ENCODE results near the gene LOXL3. TPM values are rescaled to one million over a fixed set of nuclear protein-coding genes. Genes with fewer than 3 reads are reported as not detected.

Gene LOXL3
- total RNA-seq, 1 experiment from 2014 or later: 29.0 TPM

GRCh38 chr2:74566076-74566753 is 12.5 kb upstream of the LOXL3 start:
- Histone ChIP-seq H3K14ac (ENCODE audit: insufficient read depth, low read length) (no peak overlapping the region), H3K18ac (ENCODE audit: insufficient read length, low read depth, low read length) (no peak overlapping the region), H3K4me1 (ENCODE audit: insufficient read depth, low read length) (no peaks in the 10 kb centered on the region), H4K20me1 (ENCODE audit: control insufficient read depth, insufficient read depth, insufficient read length) (no peaks in the 10 kb centered on the region), H3K4ac (ENCODE audit: low read depth, low read length) (no peak overlapping the region), H2AFZ (ENCODE audit: low read length) (no peak overlapping the region), H4K91ac (ENCODE audit: insufficient read length, low read depth, low read length) (no peak overlapping the region), H3K27me3 (ENCODE audit: insufficient read depth, low read length) (no peaks in the 10 kb centered on the region), H3K23ac (ENCODE audit: insufficient read length, low read depth, low read length) (no peak overlapping the region), H3K9ac (ENCODE audit: extremely low read depth, insufficient read length, low read length) (no peak overlapping the region), H3K56ac (ENCODE audit: insufficient read length, low read depth, low read length) (no peak overlapping the region), H3K9me3 (ENCODE audit: control insufficient read depth, low read depth, low read length) (no peaks in the 10 kb centered on the region), H4K8ac (replicated peaks; ENCODE audit: insufficient read length, low read depth, low read length) (no peak overlapping the region), H2BK12ac (ENCODE audit: insufficient read length, low read depth, low read length) (no peak overlapping the region), H2AK5ac (ENCODE audit: insufficient read length, low read length) (no peak overlapping the region), H4K5ac (ENCODE audit: insufficient read length, low read depth, low read length) (no peak overlapping the region), H2BK120ac (ENCODE audit: low read depth, low read length, poor library complexity, severe bottlenecking) (no peak overlapping the region), H3K79me2 (ENCODE audit: insufficient read depth, low read length) (no peaks in the 10 kb centered on the region), H3K79me1 (ENCODE audit: insufficient read depth, low read depth, low read length, poor library complexity, severe bottlenecking) (no peaks in the 10 kb centered on the region), H2BK5ac (ENCODE audit: insufficient read length, low read length) (no peak overlapping the region), H3K27ac (ENCODE audit: insufficient read length, low read depth, low read length) (no peak overlapping the region), H2BK20ac (ENCODE audit: low read depth, low read length, poor library complexity, severe bottlenecking) (no peak overlapping the region), H3K4me2 (ENCODE audit: insufficient read depth, insufficient read length, low read length) (no peak overlapping the region), H3T11ph (ENCODE audit: low read length) (no peak overlapping the region), H3K23me2 (ENCODE audit: insufficient read length, low read depth, low read length, poor library complexity, severe bottlenecking) (no peaks in the 10 kb centered on the region), H2BK15ac (ENCODE audit: low read depth, low read length) (no peak overlapping the region)
- Mint-ChIP-seq H3K27ac (no peak overlapping the region), H3K27me3 (ENCODE audit: low read depth) (peaks cover 12% of the 10 kb centered on the region), H3K9me3 (no peaks in the 10 kb centered on the region), H3K4me3 (no peak overlapping the region), H3K4me1 (no peaks in the 10 kb centered on the region; a peak in 1 of 4 replicates), H3K36me3 (ENCODE audit: insufficient read depth in 1 of 3, low read depth in 3 of 3) (no peaks in the 10 kb centered on the region)
- no peak for DNase-seq
- no CpG with 5 or more reads among the region's 7 CpGs for WGBS (ENCODE audit: extremely low coverage, insufficient read length, low lambda C conversion rate)
- TF ChIP-seq, protein P1, sequence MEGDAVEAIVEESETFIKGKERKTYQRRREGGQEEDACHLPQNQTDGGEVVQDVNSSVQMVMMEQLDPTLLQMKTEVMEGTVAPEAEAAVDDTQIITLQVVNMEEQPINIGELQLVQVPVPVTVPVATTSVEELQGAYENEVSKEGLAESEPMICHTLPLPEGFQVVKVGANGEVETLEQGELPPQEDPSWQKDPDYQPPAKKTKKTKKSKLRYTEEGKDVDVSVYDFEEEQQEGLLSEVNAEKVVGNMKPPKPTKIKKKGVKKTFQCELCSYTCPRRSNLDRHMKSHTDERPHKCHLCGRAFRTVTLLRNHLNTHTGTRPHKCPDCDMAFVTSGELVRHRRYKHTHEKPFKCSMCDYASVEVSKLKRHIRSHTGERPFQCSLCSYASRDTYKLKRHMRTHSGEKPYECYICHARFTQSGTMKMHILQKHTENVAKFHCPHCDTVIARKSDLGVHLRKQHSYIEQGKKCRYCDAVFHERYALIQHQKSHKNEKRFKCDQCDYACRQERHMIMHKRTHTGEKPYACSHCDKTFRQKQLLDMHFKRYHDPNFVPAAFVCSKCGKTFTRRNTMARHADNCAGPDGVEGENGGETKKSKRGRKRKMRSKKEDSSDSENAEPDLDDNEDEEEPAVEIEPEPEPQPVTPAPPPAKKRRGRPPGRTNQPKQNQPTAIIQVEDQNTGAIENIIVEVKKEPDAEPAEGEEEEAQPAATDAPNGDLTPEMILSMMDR (conservative IDR thresholded peaks at IDR 0.05): no peak

All from H9 (cell line).